ENCODE results near the gene SCUBE1. TPM values are rescaled to one million over a fixed set of nuclear protein-coding genes. Genes with fewer than 3 reads are reported as not detected.

Gene SCUBE1
- 0.16 and 0.38 TPM in 2 replicates for total RNA-seq

DNA sequence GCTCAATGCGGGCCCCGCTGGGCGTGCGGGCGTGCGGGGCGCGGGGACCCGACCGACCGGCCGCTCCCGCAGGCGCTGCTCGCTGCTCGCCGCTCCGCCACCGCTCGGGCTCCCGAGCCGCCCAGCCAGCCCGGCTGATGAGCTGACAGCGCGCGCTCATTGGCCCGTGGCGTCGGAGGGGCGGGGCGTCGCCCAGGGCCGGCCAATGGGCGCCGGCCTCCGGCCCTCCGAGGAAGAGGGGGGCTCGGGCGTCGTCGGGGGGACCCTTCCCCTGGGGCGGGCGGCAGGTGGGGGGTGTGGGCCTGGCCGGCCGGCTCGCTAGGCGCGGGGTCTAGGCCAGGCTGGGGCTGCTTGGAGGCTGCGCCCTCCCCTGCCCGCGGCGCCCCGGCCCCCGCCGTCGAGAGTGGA lies at the start of gene SCUBE1:
SCUBE1 (minus strand) TSS at position 111 of the 408 bp plus-strand sequence. CDS start 111 bp downstream, outside the sequence.

GRCh38 chr22:43186272-43187170 lies 156.7 kb downstream of the SCUBE1 start, which contains the start of gene TTLL12:
Gene TTLL12 (minus strand): TSS chr22:43187134. CDS start chr22:43187069, 65 bp downstream.

GRCh38 chr22:43151251-43152002 lies 191.7 kb downstream of the SCUBE1 start, which contains the start of gene TSPO:
Gene TSPO (plus strand): TSS chr22:43151559. CDS start chr22:43159239, 7,680 bp downstream.

Other genes with a start within 250 kb of the SCUBE1 start
- 2.0 and 2.3 TPM in 2 replicates for gene BIK, start 232.6 kb downstream of the SCUBE1 start, total RNA-seq
- 7.1 and 9.0 TPM in 2 replicates for gene MCAT, start 200.0 kb downstream of the SCUBE1 start, total RNA-seq
- 219 and 415 TPM in 2 replicates for gene TSPO, start 191.8 kb downstream of the SCUBE1 start, total RNA-seq
- gene TTLL12, start 156.2 kb downstream of the SCUBE1 start, total RNA-seq: 17.0 and 21.5 TPM in 2 replicates
- gene MPPED1, start 68.6 kb upstream of the SCUBE1 start, total RNA-seq: 0.06 TPM in 1 of 2 replicates, not detected in the other